GM12864 (cell line): ENCODE results near the gene GPD2.
A peak's percentile ranks its signal among the peaks of the same experiment; 100 is the strongest.

Experiments used
- DNase-seq: peaks from one replicate; pipeline ENCODE4 v3.0.0-alpha.2; 2011; ENCODE audit warnings: low read depth
- H3K4me3 ChIP-seq: 2 replicates; pipeline ENCODE4 v1.5.1; 2011; ENCODE audit warnings: mild to moderate bottlenecking, low read depth, low read length, control low read depth
- TF ChIP-seq, protein P1 (sequence below): IDR thresholded peaks from 2 replicates; pipeline ENCODE4 v1.5.1; 2011; ENCODE audit warnings: low read depth, mild to moderate bottlenecking, moderate library complexity, low read length, control low read depth, inconsistent platforms; ENCODE audit errors: missing control alignments

Gene GPD2

DNA sequence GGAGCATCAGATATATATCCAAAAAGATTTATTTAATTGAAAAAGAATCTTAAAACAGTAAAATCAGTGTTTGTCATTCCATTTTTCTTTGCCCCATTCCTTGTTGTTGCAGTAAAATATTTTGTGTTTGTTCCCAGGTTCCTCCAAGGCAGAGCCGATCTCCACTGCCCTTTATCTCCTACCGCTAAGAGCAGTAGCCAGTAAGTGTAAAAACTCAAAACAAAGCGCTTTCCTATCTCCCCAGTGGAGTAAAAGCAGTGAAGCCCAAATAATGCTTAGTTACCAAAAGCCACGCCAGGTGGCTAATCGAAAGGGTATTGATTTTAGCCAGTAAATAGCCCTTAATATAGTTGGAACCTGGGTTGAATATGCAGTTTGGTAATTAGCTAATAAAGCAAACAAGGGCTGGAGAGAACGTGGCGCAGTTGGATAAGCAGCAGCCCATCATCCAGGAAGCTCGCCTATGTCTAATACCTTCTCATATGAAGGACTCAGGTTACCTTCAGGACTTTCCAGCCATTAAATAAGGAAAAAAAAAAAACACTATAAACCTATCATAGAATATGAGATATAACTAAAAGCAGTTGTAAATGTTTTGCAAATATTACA lies 12.4 kb upstream of the GPD2 start:
- no peak for DNase-seq
- H3K4me3 ChIP-seq: no peak overlapping the region
- TF ChIP-seq, protein P1, sequence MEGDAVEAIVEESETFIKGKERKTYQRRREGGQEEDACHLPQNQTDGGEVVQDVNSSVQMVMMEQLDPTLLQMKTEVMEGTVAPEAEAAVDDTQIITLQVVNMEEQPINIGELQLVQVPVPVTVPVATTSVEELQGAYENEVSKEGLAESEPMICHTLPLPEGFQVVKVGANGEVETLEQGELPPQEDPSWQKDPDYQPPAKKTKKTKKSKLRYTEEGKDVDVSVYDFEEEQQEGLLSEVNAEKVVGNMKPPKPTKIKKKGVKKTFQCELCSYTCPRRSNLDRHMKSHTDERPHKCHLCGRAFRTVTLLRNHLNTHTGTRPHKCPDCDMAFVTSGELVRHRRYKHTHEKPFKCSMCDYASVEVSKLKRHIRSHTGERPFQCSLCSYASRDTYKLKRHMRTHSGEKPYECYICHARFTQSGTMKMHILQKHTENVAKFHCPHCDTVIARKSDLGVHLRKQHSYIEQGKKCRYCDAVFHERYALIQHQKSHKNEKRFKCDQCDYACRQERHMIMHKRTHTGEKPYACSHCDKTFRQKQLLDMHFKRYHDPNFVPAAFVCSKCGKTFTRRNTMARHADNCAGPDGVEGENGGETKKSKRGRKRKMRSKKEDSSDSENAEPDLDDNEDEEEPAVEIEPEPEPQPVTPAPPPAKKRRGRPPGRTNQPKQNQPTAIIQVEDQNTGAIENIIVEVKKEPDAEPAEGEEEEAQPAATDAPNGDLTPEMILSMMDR: no peak

DNA sequence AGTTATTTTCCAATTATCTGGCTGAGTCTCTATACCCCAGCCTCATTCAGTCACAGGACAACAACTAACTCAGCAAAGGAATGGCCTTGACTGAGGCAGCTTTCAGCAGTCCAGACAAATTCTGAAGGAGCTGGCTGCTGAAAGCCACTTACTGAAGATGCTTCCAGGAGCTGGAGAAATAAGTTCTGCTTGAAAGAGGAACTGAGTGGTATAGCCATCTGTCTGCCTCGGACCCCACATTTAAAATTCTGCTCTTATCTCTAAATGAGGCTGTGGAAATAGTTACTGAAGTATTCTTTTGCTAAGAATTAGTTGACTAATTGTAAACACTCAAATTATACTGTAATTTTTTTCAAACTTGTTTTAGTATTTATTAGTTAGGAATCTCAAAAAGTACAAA lies 9.1 kb upstream of the GPD2 start:
- TF ChIP-seq, protein P1: no peak
- no peak for DNase-seq

DNA sequence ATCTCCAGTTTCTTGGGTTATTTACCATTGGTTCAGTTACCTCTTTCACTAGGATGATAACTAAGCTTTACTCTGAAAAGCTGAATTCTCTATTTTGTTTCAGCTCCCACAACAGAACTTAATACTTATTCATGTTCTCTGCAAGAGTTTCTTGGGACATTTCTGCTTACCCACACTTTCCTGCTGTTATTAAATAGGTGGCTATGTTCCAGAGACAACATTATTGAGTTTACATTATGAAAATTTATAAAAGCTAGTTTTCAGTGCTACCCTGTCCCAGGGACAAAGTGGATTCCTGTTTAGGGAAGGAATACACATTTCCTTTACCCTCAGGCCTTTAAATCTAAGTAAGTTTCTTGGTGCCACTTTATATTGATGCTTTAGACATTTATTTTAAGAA lies 7.0 kb upstream of the GPD2 start:
- TF ChIP-seq, protein P1: no peak
- no peak for DNase-seq
- H3K4me3 ChIP-seq: no peak overlapping the region

More for the DNA sequence above, 9.1 kb upstream of the GPD2 start:
- no peak overlapping the region for H3K4me3 ChIP-seq

DNA sequence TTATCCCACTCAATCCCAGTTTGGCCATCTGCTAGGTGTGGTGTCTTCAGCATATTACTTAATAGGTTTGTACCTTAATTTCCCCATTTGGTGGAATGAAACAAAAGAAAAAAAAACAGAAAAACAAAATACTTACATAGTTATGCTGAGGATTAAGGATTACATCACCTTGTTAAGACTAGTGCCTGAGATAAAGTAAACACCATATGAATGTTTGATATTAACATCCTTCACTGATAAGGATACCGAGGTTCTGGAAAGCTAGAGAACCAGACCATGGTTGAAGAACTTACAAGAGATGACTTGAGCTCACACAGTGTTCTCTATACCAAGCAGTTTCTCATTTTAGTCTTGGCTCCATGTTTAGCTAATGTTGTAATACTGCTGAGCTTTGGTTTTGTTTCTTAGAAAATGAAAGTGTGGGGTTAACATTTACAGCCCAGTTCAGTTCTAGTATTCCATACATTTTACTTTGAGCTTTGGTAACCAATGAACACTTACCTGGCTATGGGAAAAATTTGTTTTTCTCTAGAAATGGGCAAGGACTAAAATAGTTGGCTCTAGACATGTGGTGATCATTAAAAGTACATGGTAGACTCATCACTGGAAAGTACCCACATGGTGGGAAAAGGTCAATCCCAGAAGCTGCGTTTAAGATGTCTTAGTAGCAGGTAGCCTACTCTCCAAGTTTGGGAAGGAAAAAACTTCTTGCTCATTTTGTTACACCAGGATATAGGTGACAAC lies 5.8 kb upstream of the GPD2 start:
- no peak for DNase-seq
- TF ChIP-seq, protein P1: no peak

DNA sequence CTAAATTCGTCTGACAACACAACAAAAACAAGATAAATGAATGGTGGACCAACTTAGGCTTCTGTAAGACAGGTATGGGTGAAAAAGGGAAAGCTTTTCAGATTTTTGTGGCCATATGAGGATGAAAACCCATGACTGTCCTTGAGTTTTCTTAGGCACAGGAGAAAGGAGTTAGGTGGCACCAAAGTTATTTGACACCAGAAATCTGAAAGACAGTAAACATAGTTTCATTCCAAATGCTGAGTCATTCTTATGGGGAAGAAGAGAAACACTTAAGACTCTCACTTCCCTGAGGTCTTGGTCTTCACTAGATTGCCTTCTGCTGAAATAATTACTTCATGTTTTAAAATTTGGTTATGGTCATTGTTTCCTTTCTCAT lies 5.2 kb upstream of the GPD2 start:
- DNase-seq: peak; percentile 68
- H3K4me3 ChIP-seq: no peak overlapping the region
- TF ChIP-seq, protein P1: no peak

More for the DNA sequence above, 5.8 kb upstream of the GPD2 start:
- H3K4me3 ChIP-seq: no peak overlapping the region

DNA sequence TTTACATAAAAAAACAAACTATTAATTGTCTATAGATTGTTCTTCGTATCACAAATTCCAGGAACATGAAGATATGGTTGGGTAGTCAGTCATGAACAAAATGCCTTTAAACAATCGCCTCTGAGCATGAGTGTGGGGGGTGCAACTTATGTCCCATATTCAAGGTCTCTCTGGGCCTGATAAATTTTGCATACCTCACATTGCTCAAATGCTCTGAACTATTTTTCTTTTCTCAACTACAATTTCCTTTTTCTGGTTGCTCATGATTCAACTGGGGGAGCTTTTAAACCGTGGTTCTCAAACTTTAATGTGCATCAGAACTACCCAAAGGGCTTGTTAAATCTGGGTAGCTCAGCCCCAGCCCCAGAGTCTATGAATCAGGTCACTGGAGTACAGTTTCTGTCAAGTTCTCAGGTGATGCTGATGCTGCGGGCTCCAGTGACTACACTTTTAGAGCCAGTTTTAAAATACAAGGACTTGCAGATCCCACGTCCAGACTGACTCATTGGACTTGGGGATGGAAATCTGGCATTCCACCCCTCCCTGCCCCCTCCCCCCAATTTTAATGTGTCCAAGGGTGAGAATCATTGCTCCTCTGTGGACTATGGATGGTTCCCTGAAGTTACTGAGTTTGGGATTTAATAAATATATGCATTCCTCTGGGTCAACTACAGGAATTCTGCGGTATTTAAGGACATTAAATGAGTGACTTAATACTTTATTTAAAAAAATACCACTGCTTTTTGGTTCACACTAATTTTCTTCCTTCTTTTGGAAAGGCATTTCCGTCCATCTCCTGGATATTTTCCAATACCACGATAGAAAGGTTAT lies 1.5 kb upstream of the GPD2 start:
- no peak overlapping the region for H3K4me3 ChIP-seq
- DNase-seq: no peak
- TF ChIP-seq, protein P1: no peak
